Measurements from ENCODE around the gene SECISBP2L.

SECISBP2L gene

DNA sequence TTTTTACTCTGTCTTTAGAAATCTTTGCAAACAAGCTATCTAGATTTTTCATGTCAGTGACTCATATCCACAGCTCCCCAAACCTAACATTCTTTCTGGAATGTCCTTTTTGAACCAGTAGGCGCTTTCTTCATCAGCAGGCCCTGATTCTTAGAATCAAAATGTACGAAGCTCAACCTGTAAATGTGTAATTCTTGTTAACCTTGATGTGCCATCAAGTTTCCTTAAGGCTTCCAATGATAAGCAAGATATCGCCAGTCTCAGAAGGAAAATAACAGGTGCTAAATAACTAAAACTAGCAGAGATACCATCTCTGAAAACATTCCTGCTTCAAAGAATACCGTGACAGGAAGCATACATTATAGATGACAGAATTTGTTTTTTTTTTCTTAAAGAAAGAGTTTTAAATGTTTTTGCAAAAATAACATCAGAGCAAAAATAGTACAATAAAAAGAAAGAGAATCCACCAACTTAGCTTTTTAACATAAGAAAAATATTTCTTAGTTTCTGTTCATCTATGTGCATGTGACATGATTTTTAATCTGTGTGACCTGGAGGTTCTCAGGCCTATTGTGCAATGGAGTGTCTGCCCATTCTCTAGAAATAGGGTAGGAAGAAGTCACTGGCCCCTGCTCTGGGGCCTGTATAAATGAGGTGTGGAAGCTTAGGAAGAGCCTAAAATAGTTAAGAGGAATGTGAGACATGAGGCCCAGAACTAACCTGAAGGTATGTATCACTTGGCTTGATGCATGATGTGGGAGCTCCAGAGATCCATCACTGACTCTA, 14.7 kb upstream of the SECISBP2L start:
- no peak for DNase-seq (ENCODE audit: low read depth in 1 of 2, low spot score in 1 of 2)

DNA sequence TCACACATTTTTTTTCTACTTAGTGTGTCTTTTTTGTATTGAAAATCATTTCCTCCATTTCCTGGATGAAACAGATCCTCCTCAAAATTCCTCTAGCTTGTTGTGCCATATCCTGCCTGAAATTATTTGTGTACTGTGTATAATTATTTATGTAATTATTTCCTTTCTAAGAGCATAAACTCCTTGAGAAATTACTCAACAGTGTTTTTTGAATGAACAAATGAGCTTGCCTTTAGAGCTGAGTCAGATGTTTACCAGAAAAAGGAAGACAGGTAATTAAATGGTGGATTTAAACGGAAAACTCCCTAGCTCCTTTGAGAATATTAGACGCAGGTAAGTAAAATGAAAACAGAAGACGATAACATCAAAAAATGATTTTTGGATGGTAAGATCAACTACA, 13.2 kb upstream of the SECISBP2L start:
- no peak for DNase-seq (ENCODE audit: low read depth in 1 of 2, low spot score in 1 of 2)

DNA sequence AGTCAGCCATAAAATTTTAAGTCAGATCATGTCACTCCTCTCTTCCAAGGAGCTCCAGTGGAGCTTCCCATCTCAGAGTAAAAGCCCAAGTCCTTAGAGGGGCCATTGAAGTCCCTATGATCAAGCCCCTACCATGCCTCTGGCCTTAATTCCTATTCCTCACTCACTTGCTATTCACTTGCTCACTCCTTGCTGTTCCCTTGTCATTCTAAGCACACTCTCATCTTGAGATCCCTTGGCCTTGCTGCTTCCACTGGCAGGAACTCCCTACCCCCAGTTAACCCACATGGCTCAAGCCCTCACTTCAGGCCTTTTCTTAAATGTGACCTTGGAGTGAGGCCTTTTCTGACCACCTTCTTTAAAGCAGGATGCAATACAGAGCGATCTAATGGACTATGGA, 12.3 kb upstream of the SECISBP2L start:
- no peak for DNase-seq (ENCODE audit: low read depth in 1 of 2, low spot score in 1 of 2)

DNA sequence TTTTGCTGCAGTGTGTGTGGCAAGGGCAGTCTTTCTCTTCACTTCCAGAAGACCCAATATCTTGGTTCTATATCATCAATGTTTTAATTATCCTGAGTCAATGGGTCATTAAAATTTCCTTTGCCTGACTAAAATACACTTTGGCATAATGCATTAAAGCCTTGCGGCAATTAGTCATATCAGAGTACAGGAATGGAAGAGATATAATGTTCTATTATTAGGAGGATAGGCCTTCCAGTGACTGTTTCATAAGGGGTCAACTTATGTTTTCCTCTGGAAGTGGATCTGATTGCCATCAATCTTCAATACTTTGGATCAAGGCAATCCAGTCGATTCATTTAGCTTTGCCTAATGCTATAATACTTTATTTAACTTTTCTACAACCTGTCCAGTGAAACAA, 9.4 kb upstream of the SECISBP2L start:
- DNase-seq (ENCODE audit: low read depth in 1 of 2, low spot score in 1 of 2): no peak

DNA sequence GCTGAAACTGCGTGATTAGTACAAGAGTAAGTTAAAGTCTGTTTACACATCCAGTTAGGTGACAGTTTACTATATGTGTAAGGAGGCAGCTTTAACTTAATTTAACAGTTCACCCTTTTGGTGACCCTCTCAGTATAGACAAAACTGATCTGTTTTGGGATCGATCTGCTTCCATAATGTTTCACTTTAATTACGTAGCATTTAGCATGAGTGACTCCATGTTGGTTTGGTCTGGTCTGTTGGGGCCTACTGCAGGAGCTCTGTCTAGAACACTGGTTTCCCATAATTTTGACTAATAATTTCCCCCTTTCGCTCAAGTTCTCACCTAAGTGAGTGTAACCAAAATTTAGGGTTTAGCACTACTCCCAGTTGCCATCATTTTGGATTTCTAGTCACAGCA, 6.4 kb upstream of the SECISBP2L start:
- DNase-seq (ENCODE audit: low read depth in 1 of 2, low spot score in 1 of 2): no peak

DNA sequence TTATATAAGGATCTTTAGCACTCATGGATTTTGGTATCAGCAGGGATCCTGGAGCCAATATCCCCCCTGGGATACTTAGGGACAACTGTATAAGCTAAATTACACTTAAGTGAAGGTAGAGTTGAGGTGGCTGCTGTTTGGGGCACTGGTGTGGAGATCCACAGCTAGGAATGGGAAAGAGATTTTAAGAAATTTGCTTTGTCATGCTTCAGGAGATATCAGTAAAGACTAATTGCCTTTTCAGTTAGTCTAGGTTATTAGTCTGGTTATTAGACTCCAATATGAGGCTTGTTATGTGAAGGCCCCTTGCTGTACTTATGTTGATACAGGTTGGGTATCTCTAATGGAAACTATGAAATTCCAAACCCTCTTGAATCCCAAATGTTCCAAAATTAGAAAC, 1.2 kb upstream of the SECISBP2L start:
- no peak for DNase-seq (ENCODE audit: low read depth in 1 of 2, low spot score in 1 of 2)

DNA sequence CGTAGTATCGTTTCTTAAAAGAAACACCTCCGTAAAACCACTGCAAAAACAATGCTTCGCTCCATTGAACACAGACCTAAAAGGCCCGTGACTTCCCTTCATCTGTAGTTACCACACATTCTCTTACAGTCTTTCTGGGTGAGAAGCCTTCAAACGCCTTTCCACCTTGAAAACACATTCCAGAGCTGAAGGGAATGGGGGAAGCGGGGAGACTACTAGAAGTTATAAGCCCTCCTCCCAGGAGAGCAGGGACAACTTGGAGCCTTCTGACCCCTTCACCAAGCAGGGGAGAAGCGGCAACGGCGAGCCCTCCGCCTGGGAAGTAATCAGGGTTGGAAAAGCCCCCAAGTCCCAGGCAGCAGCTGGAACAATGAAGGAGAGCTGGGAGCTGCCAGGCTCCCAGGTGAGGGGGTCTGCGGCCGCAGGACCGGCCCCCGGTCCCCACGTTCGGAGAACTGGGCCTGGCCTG, 461 bp downstream of the SECISBP2L start:
- DNase-seq (ENCODE audit: low read depth in 1 of 2, low spot score in 1 of 2): no peak

DNA sequence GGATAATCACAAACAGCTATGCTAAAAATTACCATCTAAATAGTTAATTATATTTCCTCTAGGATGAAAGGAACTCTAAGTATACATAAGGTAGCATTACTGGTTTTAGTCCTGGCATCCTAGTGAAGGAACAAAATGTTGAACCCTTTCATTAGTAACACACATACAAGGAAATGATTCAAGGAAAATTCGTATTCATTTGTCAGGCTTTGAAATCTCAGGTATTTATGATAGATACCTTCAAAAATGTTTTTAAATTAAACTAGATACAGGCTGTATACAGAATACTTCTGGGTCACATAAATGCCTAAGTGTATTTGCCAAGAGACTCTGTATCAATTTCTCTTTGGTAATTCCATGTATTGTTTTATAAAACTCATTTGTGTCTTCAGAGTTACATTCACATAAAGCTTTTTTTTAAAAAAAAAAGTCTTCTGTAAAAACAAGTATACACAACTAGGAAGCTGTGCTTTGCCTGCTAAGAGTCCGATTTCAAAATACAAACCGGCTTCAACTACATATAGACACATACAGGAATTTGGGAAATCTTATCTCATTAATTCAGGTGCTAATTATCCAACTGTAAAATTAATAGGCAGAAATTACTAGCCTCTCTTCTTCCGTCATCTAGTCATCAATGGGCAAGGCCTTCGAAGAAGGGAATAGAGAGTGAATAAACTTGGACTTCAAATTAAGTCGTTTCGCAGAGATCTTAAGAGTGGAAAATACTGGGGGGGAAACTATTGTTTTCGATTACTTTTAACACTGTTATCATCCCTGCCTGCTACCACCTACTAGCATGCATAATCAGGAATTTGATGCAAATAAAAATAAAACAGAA, 1.3 kb downstream of the SECISBP2L start:
- no peak for DNase-seq (ENCODE audit: low read depth in 1 of 2, low spot score in 1 of 2)

DNA sequence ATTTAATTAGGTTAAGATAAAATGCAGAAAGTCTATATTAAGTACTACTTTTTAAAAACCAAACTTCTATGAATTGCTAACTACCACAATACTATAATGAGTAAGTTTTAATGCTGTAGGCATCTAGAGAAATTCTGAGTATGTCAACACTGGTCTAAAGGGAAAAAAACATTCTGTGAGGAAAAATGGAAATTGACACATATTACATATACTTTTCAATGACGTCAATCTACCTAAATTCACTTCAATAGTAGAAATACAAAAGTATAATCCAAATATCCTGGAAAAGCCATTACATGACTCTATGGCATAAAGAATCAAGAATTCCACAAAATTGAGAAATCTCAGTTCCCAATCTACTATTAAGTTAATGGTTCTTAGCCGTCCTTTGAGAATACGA, 2.2 kb downstream of the SECISBP2L start:
- no peak for DNase-seq (ENCODE audit: low read depth in 1 of 2, low spot score in 1 of 2)

DNA sequence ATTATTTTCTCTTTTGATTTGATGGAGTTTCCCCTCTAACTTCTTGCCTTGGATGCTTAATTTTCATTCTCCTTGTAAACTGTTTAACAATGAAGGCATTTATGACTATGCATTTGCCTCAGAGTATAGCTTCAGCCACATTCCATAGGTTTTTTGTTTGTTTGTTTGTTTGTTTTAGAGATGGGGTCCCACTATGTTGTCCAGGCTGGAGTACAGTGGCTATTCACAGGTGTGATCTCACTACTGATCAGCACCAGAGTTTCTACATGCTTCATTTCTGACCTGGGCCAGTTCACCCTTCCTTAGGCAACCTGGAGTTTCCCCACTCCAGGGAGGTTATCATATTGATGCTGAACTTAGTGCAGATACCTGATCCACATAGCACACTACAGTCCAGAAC, 4.1 kb downstream of the SECISBP2L start:
- no peak for DNase-seq (ENCODE audit: low read depth in 1 of 2, low spot score in 1 of 2)

DNA sequence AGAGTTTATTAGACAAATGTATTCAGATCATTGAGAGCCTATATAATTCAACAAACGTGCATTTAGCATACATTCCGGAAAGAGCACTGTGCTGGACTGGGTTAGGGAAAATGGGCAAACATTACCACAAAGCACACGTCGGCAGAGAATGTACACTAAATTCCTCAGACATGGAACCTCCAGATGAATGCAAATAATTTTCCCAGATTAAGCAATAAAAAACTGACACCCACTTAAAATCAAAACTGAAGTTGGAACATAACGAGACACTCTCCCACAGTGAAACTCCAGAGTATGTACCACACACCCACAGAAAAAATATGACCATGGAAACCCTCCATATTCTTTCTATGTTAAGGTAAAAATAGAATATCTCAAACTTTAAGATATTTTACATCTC, 4.8 kb downstream of the SECISBP2L start:
- DNase-seq (ENCODE audit: low read depth in 1 of 2, low spot score in 1 of 2): no peak

DNA sequence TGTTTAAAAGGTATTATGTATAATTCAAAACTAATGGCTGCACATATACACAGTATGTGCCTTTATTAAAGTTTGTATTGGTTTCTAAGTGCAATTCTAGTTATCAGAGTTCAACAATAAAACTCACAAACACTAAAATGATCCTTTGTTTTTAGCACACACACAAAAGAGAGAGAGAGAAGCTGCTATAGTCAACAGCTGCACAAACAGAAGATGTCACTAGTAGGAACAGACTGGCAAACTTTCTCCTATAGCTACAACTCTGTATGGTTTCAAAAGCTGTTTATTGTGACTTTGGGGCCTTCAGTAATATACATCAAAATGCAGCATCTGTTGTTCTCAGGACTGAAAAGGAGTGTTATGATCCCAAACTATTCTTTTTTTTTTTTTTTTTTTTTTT, 6.1 kb downstream of the SECISBP2L start:
- no peak for DNase-seq (ENCODE audit: low read depth in 1 of 2, low spot score in 1 of 2)

DNA sequence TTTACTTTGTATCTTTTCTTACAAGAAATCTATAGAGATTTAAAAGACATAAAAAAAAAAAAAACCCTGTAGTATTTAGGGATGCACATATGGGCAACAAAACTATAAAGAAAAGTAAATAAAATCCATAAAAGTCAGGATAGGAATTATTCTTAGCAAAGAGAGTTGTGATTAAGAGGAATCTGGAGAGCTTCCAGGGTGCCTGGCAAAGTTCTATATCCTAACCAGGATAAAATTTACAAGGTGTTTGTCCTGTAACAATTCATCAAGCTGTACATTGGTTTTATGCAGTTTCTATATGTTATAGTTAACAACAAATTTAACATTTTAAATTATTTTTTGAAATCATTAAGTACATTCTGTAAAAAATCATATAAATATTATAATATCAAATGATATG, 7.9 kb downstream of the SECISBP2L start:
- no peak for DNase-seq (ENCODE audit: low read depth in 1 of 2, low spot score in 1 of 2)

DNA sequence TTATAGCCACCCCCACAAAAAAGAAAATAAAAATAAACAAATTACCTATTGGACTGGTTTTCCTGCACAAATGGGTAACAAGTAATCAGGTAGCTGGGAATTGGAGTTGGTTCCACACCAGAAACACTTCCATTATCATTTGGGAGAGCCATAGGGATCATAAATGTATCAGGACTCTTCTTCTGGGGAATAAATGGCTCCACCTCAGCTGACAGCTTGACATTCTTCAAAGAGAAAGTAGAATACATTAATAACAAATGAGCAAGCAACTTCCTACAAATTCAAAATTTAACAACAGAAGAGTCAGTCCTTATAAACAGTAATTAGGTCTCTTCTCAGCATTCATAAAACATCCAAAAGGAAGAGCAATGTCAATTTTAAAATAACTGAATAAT, 8.7 kb downstream of the SECISBP2L start:
- no peak for DNase-seq (ENCODE audit: low read depth in 1 of 2, low spot score in 1 of 2)

DNA sequence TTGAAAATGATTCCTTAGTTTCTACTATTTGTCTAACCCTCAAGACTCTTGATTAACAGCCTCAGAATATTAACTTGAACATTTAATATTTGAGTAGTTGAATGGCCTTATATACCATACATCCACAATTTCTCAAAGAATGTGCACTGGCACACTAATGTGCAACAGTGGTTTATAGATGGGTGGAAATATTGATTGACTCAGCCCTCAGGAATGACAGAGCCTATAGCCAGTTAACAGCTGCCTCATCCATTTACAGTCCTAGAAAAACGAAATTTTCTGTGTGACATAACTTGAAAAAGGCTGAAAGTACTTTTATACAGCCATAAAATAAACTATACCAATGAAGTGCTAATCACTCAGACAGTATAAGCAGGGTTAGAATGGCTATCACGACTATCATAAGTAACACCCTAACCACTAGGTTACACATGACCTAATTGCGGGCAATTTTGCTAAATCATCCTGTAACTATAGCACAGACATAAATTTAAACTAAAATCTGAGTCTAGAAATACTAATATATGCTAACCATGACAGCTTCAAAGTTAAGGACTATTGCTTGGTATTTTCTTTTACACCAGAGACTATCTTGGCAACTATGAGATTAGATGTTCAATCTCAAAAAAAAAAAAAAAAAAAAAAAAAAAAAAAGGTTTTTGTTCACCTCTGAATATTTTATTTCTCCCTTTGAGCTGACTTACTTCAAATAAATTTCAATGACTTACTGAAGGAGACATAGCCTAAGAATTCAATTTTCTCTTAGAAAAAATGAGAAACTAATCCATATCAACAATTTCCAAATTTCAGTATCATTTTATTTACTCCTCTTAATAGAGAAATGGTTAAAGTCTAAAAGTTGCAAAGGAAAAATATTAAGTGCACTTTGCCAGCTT, 9.3 kb downstream of the SECISBP2L start:
- DNase-seq (ENCODE audit: low read depth in 1 of 2, low spot score in 1 of 2): no peak

DNA sequence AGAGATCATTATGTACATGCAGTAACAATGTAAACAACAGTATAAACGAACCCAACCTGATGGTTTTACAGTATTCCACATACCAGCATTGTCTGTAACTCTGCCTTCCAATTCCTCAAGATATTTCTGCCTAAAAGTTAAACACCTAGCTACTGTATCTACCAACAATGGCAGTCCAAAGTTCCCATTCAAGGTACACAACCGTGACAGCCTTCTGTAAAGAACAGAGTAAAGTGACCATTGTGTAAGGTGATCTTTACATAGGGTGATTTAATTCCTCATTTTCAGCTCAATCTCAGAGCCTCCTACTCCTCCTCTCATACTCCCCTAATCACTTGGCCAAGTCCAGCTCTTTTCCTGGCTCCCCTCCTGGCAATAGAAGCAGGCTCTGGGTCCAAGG, 10.4 kb downstream of the SECISBP2L start:
- DNase-seq (ENCODE audit: low read depth in 1 of 2, low spot score in 1 of 2): no peak

DNA sequence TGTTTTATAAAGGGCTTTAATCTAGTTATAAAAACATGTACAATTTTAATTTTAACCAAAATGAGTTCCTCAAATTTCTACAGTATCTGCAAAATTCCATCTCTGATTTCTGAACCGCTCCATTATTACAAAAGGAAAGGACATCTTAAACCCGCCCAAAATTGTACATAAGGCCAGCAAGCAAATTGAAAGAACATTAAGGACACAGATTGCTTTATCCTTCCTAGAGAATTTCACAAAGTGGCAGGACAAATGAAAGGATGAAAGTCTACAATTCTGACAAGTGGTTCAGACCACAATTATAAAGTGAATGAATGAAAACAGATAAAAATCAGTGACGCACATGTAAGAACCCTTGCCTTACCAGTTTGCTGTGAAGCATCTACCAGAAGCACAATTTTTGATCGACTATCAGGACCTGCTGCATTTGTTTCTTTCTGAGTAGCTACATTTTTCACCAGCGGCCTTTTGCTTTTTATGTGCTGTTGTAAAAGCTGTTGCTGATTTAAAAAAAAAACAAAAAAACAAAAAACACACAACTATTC, 13.6 kb downstream of the SECISBP2L start:
- no peak for DNase-seq (ENCODE audit: low read depth in 1 of 2, low spot score in 1 of 2)

DNA sequence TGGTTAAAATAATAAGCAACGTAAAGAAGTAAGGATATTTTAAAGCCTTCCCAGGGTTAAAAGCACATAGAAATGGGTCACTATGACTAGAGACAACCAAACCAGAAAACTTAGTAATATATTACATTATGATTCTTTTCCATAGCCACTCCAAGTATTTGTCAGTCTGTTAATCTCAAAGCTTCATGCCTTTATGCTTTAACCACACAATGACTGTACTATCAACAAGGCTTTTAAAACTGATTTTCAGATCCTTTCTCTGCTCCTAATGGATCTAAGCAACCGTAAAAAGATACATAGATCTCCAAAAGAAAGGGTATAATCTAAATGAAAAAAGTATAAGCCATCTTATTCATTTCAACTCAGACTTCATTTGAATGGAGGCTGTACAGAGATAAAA, 14.4 kb downstream of the SECISBP2L start:
- no peak for DNase-seq (ENCODE audit: low read depth in 1 of 2, low spot score in 1 of 2)

DNA sequence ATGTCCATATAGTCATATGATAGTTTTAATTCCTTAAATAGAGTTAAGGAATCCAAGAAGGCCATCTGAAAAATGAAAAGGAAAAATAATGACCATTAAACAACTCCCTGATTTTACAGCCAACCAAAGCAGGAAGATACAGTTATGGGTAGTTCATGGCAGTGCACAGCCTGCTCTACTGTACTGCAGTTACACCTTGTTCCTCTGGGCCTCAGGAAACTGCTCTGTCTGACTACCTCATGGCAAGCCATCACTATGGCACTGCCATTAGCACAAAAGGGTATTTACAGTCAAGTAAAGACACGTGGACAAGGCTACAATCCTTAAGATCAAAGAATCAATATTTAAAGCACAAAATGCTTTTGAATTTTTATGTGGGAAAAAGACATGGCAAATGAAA, 19.5 kb downstream of the SECISBP2L start:
- DNase-seq (ENCODE audit: low read depth in 1 of 2, low spot score in 1 of 2): no peak

DNA sequence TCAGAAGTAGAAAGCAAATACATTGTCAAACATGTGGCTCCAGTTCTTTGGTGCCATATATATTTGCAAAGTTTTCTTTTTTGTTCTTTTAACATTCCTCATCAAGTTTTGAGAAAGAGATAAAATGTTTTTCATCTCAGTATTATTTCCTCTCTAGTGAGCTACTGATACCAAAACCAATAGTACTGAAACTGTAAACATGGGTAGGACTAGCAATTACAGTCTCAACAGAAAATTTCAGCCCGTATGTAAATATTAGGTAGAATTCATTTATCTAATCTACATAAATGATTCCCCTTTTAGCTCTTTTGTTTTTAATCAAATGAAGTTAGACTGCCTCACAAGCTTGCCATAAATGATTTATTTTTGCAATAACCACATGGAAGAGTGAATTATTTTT, 21.4 kb downstream of the SECISBP2L start:
- DNase-seq (ENCODE audit: low read depth in 1 of 2, low spot score in 1 of 2): no peak

DNA sequence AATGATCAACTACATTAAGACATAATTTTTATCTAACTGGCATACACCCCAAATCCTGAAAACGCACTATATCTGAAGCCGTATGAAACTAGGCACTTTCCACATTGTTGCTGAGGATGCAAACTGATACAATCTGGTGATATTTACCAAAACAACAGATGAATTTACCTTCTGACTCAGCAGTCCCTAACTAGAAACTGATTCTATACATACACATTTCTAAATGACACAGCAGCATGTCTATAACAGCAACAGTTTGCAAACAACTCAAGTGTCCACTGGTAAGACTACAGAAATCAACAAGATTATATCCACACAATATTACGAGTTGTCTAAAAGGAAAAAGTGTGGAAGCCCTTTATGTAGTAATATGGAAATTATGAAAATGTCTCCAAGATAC, 22.9 kb downstream of the SECISBP2L start:
- no peak for DNase-seq (ENCODE audit: low read depth in 1 of 2, low spot score in 1 of 2)
